Measurements from ENCODE around the gene PGLYRP2. TPM values are rescaled to one million over a fixed set of nuclear protein-coding genes. Genes with fewer than 3 reads are reported as not detected.

PGLYRP2 gene
- polyA plus RNA-seq, 1 donor from 2014 or later: not detected

DNA sequence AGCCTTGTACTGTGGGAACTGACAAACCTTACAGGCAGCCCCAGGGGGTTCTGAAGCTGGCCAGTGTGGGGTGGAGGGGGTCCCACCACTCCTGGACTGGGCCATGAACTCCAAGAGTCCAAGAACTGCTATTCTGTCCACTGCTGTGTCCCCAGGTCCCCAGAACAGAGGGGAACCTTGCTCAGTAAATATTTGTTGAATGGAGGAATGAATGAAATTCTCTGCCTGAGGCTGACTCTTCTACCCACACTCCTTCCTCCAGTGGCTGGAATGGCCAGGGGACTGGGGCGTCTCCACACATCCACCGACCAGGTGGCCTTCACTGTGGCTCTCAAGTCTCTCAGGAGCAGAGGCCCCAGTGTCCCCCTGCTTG, 41.2 kb downstream of the PGLYRP2 start:
- no peak for TF ChIP-seq MXI1 (conservative IDR thresholded peaks at IDR 0.05; ENCODE audit: poor library complexity, severe bottlenecking)
- no peak for TF ChIP-seq POLR2AphosphoS5 (IDR thresholded peaks at IDR 0.05)
- no peak for TF ChIP-seq EP300 (conservative IDR thresholded peaks at IDR 0.05; ENCODE audit: poor library complexity, severe bottlenecking)
- TF ChIP-seq TAF1 (IDR thresholded peaks at IDR 0.05; ENCODE audit: low read depth): no peak
- TF ChIP-seq, protein P1, sequence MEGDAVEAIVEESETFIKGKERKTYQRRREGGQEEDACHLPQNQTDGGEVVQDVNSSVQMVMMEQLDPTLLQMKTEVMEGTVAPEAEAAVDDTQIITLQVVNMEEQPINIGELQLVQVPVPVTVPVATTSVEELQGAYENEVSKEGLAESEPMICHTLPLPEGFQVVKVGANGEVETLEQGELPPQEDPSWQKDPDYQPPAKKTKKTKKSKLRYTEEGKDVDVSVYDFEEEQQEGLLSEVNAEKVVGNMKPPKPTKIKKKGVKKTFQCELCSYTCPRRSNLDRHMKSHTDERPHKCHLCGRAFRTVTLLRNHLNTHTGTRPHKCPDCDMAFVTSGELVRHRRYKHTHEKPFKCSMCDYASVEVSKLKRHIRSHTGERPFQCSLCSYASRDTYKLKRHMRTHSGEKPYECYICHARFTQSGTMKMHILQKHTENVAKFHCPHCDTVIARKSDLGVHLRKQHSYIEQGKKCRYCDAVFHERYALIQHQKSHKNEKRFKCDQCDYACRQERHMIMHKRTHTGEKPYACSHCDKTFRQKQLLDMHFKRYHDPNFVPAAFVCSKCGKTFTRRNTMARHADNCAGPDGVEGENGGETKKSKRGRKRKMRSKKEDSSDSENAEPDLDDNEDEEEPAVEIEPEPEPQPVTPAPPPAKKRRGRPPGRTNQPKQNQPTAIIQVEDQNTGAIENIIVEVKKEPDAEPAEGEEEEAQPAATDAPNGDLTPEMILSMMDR (IDR thresholded peaks at IDR 0.05; ENCODE audit: poor library complexity, severe bottlenecking): no peak
- no peak for TF ChIP-seq RAD21 (conservative IDR thresholded peaks at IDR 0.05)
- TF ChIP-seq EZH2 (IDR thresholded peaks at IDR 0.05; ENCODE audit: borderline replicate concordance, insufficient read depth, low read length, poor library complexity, severe bottlenecking): no peak
- no peak for TF ChIP-seq SMC3 (conservative IDR thresholded peaks at IDR 0.05; ENCODE audit: poor library complexity)
- TF ChIP-seq, protein P2, sequence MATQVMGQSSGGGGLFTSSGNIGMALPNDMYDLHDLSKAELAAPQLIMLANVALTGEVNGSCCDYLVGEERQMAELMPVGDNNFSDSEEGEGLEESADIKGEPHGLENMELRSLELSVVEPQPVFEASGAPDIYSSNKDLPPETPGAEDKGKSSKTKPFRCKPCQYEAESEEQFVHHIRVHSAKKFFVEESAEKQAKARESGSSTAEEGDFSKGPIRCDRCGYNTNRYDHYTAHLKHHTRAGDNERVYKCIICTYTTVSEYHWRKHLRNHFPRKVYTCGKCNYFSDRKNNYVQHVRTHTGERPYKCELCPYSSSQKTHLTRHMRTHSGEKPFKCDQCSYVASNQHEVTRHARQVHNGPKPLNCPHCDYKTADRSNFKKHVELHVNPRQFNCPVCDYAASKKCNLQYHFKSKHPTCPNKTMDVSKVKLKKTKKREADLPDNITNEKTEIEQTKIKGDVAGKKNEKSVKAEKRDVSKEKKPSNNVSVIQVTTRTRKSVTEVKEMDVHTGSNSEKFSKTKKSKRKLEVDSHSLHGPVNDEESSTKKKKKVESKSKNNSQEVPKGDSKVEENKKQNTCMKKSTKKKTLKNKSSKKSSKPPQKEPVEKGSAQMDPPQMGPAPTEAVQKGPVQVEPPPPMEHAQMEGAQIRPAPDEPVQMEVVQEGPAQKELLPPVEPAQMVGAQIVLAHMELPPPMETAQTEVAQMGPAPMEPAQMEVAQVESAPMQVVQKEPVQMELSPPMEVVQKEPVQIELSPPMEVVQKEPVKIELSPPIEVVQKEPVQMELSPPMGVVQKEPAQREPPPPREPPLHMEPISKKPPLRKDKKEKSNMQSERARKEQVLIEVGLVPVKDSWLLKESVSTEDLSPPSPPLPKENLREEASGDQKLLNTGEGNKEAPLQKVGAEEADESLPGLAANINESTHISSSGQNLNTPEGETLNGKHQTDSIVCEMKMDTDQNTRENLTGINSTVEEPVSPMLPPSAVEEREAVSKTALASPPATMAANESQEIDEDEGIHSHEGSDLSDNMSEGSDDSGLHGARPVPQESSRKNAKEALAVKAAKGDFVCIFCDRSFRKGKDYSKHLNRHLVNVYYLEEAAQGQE (IDR thresholded peaks at IDR 0.05; ENCODE audit: borderline replicate concordance): no peak

DNA sequence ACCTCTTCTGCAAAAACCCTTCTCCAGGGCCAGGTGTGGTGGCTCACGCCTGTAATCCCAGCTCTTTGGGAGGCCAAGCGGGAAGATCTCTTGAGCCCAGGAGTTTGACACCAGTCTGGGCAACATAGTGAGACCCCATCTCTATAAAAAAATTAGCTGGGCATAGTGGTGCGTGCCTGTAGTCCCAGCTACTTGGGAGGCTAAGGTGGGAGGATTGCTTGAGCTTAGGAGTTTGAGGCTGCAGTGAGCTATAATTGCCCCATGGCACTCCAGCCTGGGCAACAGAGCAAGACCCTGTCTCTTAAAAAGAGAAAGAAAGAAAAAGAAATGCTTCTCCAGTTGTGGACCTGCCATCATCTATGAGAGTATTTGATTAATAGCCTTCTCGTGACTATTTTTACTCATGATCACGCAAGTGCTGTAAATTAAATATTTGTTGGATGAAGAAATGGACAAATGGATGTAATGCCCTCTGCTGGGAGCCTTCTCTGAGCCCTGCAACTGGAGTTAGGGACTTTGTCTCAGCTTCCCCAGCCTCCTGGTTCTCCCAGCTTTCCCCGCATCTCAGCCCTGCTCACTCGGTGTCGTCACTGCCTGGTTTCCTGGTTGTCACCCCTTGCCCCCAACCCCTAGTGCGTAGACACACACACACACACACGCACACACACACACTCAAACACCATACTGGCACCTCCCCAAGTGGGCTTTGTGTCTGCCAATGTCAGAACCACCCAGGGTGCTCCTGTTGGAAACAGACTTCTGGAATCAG, 41.8 kb downstream of the PGLYRP2 start:
- H2AFZ ChIP-seq (ENCODE audit: low read depth, low read length): no peak overlapping the region
- no peak overlapping the region for H3K4me3 ChIP-seq (ENCODE audit: low read length)
- H3F3A ChIP-seq (ENCODE audit: insufficient read depth, low read length, poor library complexity, severe bottlenecking): no peaks in the 10 kb centered on the region
- no peak overlapping the region for H3K9ac ChIP-seq (ENCODE audit: low read length)
- peaks cover 4% of the 10 kb centered on the region for H3K79me2 ChIP-seq (replicated peaks; ENCODE audit: insufficient read depth, low read length)
- H3K27ac ChIP-seq (ENCODE audit: low read length): no peak overlapping the region
- no peak overlapping the region for H3K4me2 ChIP-seq (ENCODE audit: low read length)
- no peaks in the 10 kb centered on the region for H3K9me3 ChIP-seq (ENCODE audit: low read length)
- H4K20me1 ChIP-seq (ENCODE audit: insufficient read depth): no peaks in the 10 kb centered on the region
- H3K36me3 ChIP-seq (ENCODE audit: insufficient read depth, low read length): no peaks in the 10 kb centered on the region
- no peaks in the 10 kb centered on the region for H3K27me3 ChIP-seq (ENCODE audit: insufficient read depth, low read depth, low read length)
- TF ChIP-seq, protein P1 (IDR thresholded peaks at IDR 0.05; ENCODE audit: poor library complexity, severe bottlenecking): no peak
- TF ChIP-seq SMC3 (conservative IDR thresholded peaks at IDR 0.05; ENCODE audit: poor library complexity): no peak
- TF ChIP-seq EP300 (conservative IDR thresholded peaks at IDR 0.05; ENCODE audit: poor library complexity, severe bottlenecking): no peak
- no peak for TF ChIP-seq POLR2AphosphoS5 (IDR thresholded peaks at IDR 0.05)
- H3K9me2 ChIP-seq (ENCODE audit: insufficient read depth, low read length): no peaks in the 10 kb centered on the region

More for the DNA sequence above, 41.2 kb downstream of the PGLYRP2 start:
- Histone ChIP-seq H4K20me1 (ENCODE audit: insufficient read depth) (no peaks in the 10 kb centered on the region), H3K27me3 (ENCODE audit: insufficient read depth, low read depth, low read length) (no peaks in the 10 kb centered on the region), H3K36me3 (ENCODE audit: insufficient read depth, low read length) (no peaks in the 10 kb centered on the region), H3K9me3 (ENCODE audit: low read length) (no peaks in the 10 kb centered on the region), H3K79me2 (replicated peaks; ENCODE audit: insufficient read depth, low read length) (peaks cover under 1% of the 10 kb centered on the region), H3K4me3 (ENCODE audit: low read length) (no peak overlapping the region), H3K9me2 (ENCODE audit: insufficient read depth, low read length) (no peaks in the 10 kb centered on the region), H3K9ac (ENCODE audit: low read length) (no peak overlapping the region), H3K4me2 (ENCODE audit: low read length) (no peak overlapping the region), H2AFZ (ENCODE audit: low read depth, low read length) (no peak overlapping the region), H3K27ac (ENCODE audit: low read length) (no peak overlapping the region), H3F3A (ENCODE audit: insufficient read depth, low read length, poor library complexity, severe bottlenecking) (no peaks in the 10 kb centered on the region)
